Esophagus squamous epithelium (tissue), 4 donors: ENCODE measurements around the gene TPPP.

Experiments used
- CTCF ChIP-seq, 6 experiments: fragments of 450-650 bp in 4 of 6; fragments of 200-600 bp in 2 of 6; sonication (generic) in 2 of 6; IDR thresholded peaks; one replicate each; pipeline ENCODE4 v1.5.1; 2016 to 2019; ENCODE audit warnings: antibody characterized with exemption in 6 of 6, mild to moderate bottlenecking in 4 of 6, moderate library complexity in 4 of 6
- POLR2A ChIP-seq, 4 donors: fragments of 450-650 bp; IDR thresholded peaks; one replicate each; pipeline ENCODE4 v1.6.1; 2017; ENCODE audit warnings: antibody characterized with exemption in 4 of 4, mild to moderate bottlenecking in 4 of 4, moderate library complexity in 3 of 4

DNA sequence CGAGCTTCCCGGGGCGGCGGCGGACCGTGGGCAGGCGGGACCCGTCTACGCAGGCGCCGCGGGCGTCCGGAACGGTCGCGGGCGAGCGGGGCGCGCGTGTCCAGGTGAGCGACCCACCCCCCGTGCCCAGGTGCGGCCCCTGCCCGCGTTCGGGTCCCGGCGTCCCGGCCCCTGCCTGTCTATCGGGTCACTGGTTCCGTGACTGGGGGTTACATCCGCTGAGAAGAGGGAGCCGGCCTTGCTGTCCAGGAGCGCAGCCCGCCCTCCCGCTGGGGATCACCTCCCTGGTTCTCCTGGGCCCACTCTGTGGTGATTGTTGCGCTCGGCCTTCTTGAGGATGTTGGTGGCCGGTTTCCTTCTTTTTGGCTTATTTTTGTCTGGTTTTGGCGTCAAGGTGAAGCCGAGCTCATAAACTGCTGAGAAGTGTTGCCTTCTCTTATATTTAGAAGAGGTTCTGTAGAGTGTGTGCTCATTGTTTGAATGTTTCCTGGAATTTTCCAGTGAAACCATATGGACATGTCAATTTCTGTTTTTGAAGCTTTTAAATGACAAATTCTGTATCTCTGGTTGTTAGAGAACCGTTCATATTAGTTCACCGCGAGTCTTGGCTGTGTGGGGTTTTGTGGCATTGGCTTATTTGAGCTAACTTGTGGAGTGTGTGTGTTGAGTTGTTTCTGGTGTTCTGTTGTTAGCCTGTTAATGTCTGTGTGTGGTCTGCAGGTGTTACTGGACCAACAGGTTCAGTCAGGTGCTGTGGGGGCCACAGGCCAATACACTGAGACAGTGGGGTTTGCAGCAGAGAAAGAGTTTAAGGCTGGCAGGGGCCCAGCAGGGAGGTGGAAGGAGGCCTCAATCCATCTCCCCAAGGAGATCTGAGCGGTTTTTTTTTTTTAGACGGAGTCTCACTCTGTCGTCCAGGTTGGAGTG is 80.4 kb downstream of the TPPP start:
- no peak for TF ChIP-seq CTCF (IDR thresholded peaks at IDR 0.05)
- TF ChIP-seq POLR2A (IDR thresholded peaks at IDR 0.05) = no peak
